T-helper 2 cell (primary cell): Measurements from ENCODE around the gene ETV5.

Experiments
- DNase-seq, 5 experiments: peaks; one replicate each; pipeline versions ENCODE4 v3.0.0 to v3.0.0-alpha.2; 2012 to 2022
- total RNA-seq, 2 donors: gene quantifications; one replicate each; lab custom pipeline; 2026; lab: John Stamatoyannopoulos, UW

ETV5 gene
- 0 to 0.54 reads per million in 2 donors for total RNA-seq

DNA sequence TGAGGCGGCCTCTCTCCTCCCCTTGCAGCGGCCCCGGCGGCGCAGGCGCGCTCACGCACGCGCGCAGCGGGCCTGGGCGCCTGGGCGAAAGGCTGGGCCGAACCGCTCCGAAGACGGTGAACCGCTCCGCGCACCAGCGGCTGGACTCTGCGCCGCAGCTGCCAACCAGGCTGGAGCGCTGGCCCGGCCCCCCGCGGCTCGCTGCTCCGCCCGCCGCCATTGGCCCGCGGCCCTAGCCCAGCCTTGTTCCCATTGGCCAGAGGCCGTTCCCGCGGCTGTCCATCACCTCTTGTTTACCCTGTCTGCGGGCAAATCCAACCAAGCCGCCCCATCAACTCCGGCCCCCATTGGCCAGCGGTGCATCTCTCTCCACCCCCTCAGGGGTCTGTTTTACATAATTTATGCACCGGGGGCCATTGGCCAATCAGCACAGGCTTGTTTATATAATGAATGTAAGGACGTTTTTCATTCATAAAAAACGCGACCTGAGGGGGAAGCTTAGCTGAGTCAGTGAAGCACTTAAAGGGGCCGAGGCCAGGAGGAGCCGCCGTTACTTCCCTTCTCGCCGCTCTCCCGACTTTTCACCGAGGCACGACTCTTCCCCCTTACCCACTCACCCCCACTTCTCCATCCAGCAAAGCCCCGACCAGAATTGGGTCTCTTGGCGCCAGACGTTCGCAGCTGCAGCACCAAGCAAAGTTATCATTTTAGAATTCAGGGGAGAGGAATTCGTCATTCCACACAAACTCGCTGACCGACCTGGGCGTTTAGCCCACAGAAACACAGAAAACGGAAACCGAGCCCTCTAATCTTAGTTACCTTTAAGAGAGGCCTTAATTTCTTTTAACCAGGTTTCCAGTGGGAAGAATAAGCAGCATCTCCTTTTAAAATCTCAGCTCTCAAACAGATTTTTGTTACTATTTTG lies at the start of gene ETV5:
TSS of gene ETV5 (minus strand) at position 149 of the 925 bp plus-strand sequence. CDS start 3,221 bp downstream, outside the sequence.
- peak; percentile 58 to 93 (median 88) for DNase-seq

DNA sequence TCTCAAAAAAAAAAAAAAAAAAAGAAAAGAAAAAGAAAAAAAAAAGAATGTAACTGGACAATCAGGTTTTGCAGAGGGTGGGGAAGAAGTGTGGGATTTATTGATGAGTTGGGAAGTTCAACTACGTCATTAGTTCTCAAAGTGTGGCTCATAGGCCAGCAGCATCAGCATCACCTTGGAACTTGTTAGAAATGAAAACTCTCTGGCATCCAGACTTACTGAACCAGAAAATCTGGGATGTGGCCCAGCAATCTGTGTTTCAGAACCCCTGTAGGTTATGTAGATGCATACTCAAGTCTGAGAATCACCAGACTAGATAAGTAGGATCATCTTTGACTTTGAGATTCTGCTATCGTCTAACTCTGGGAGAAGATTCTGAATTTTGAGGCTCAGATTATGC lies 45.8 kb upstream of the ETV5 start:
- DNase-seq: no peak

DNA sequence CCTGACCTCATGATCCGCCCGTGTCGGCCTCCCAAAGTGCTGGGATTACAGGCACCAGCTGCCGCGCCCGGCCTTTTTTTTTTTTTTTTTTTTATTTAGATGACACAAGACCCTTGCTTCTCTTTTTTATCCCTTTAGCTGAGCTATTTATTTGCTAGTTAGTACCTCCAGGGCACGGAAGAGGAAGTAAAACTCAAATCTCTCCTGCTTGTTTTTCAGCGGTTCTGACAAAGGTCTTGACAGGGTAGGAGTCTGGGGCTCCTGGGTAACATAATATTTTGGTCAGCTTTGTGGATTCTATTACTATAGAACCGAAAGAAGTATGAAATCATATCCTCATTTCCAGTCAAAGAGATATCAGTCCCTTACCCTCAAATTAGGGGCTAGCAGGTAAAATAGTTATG lies 44.0 kb upstream of the ETV5 start:
- no peak for DNase-seq

DNA sequence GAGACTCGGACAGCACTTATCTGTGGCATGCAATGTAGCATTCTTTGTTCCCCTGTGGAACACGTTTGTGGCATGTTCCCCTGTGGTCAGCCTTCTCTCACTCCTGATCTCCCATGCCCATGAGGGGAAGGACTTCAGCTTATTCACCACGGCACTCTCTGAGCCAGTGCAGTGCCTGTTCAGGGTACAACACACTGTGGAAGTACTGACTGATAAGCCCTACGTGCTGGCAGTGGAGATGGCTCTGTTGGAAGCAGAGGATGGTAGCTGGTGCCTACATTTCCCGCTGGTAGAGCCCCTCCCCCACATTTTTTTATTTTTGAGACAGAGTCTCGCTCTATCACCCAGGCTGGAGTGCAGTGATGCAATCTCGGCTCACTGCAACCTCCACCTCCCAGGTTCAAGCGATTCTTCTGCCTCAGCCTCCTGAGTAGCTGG lies 43.5 kb upstream of the ETV5 start:
- DNase-seq: no peak

DNA sequence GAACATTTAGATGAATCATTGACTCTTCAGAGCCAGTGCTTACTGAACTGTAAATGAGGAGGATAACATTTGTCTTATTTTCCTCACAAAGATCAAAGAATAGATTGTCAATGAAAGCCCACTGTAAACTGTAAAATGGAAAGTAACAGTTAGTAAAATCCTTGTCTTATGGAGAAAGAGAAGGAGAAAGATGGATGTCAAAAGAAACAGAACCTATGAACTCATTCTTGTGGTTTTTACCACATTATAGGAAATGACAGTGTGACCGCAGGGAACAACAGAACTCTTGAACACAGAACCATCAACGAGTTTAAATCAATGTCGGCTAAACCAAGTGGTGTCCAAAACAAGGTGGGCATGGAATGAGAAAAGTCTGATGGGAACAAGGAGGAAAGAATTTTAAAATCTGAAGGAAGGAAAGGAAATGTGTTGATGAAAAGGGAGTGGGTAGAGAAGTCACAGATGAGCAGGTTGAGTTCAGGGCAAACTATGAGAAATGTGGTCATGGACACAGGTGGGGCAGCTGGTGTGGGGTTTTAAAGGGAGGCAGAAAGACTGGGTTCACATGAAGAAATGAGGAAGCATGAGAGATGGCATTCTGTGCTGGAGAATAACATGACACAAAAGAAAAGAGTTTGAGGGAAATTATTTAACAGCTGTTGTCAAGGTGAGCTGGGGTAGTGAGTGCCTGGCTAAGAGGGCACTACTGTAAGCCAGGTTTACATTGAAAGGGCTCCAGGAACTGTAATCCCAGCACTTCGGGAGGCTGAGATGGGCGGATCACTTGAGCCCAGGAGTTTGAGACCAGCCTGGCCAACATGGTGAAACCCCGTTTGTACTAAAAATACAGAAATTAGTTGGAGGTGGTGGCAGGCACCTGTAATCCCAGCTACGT lies 42.4 kb upstream of the ETV5 start:
- peak in 1 of 5 experiments; percentile 31 for DNase-seq

DNA sequence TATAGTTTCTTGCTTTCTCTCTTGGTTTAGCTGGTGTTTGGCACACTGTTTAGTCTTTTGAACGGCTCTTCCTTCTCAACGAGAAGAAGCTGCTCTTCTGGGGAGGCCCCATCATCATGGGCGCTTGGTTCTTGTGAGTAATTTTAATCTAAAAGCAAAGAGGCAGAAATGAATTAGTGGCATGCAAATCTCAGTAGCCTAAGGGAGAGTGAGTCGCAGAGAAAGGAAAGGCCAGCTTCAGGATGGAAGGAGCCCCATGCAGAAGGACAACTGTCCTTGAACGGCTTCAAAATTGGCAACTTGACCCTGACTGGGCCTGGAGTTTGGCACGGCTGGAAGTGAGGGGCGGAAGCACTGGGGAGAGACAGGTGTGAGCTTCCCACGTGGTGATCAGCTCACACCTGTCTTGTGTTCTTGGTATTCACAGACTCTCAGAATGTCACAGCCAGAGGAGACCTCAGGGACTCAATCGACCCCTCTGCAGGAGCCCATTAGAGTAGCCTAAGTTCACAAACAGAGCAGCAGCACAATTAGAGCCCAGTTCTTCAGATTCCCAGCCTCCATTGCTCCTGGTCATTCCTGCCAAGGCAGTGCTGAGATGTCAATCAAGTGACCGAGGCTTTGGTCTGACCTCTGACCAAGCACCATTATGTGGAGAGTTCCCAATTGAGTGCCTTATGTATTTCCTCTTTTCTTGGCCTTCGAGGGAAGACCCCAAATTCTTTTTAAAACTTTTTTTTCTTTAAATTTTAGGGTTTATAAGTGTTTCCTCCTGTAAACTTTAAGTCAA lies 41.3 kb upstream of the ETV5 start:
- DNase-seq: no peak

DNA sequence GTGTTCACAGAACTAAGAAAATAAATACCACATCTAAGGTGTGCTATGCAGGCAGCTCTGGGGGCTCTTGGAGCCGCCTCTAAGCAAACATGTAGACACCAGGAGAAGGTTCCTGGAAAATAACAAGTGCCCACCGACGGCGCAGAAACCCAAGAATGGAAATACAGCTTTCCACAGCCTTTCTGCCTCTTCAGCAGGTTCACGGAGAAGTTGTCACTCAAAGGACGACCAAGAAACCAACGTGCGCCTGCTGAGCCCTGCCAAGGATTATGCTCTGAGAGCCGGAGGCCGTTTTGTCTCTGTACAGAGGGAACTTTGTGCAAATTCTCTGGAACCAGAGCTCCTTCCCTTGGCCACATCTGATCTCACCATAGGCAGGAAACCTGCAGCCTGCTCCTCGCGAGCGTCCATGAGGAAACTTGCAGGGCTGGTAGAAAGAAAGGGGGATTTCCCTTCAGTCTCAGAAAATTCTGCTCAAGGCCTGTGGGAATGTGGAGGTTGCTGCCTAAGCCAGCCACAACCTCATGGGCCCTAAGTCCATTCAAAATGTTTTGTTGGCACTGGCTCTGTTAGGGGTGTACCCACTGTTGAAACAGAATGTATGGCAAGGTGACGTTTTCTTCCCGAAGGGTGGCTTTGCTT lies 40.6 kb upstream of the ETV5 start:
- no peak for DNase-seq

DNA sequence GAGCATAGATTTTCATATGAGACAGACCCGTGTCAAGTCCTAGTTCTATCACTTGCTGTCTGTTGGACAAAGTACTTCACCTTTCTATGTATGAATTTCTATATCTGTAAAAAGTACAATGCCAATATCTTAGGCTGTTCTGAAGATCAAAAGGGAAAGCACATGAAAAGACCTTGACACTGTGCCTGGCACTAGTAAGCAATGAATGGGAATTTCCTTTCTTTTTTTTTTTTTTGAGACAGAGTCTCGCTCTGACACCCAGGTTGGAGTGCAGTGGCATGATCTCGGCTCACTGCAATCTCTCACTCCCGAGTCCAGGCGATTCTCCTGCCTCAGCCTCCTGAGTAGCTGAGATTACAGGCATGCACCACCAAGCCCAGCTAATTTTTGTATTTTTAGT lies 35.4 kb upstream of the ETV5 start:
- DNase-seq: no peak

DNA sequence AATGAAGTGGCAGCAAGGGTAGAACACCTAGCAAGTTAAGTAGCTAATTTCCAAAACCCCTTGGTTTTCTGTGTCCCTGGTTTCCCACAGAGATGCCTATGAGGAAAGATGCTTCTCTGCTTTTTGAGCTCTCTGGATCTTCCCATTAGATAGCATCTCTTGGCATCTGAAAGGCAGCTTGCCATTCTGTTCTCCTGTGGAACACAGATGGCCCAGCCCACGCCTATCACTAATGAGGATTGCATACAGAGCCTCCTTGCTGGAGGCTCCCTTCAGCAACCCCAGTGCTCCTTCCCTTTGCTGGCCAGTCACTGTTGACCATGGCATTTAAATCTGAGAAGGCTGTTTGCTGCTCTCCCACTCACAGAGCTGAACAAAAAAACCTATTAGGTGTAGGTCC lies 34.4 kb upstream of the ETV5 start:
- DNase-seq: no peak

DNA sequence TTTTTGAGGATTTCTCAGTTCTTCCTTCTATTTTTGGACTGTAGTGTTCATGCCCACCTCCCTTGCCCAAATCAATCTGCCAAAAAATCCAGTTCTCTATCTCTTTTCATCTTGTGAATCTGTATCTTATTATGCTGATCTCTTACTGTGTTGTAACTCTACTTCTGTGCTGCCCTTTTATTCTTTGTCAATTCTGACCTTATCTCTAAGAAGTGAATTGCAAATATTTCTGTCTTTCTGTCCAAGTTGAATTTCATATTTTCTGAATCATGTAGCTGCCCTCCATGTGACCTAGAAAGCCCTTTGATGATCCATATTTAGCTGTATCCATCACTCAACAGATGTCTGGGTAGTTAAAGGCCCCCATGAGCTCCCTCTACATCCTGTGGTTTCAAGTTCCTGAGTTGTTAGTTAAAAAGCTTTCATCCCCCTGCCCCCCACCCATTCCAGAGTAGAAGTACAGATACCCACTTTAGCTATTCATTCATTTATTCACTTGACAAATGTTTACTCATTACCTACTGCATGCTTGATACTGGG lies 33.6 kb upstream of the ETV5 start:
- no peak for DNase-seq

DNA sequence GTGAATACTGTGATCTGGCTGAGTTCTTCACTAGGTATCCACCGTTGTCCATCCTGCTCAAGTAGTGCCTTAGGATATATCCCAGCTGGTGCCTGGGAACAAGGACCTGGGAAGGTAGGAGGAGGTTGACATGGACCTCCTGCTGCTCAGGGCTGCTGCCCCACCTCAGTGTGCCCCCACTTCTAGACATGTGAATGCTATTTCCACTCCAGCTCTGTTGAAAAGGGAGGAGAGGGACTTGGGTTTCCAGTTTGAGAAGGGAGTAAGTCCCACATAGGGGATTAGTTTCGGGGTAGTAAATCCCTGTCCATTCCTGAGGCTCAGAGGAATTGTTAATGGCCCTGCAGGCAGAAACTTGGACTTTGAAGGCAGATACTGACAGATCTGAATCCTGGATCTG lies 32.9 kb upstream of the ETV5 start:
- no peak for DNase-seq

DNA sequence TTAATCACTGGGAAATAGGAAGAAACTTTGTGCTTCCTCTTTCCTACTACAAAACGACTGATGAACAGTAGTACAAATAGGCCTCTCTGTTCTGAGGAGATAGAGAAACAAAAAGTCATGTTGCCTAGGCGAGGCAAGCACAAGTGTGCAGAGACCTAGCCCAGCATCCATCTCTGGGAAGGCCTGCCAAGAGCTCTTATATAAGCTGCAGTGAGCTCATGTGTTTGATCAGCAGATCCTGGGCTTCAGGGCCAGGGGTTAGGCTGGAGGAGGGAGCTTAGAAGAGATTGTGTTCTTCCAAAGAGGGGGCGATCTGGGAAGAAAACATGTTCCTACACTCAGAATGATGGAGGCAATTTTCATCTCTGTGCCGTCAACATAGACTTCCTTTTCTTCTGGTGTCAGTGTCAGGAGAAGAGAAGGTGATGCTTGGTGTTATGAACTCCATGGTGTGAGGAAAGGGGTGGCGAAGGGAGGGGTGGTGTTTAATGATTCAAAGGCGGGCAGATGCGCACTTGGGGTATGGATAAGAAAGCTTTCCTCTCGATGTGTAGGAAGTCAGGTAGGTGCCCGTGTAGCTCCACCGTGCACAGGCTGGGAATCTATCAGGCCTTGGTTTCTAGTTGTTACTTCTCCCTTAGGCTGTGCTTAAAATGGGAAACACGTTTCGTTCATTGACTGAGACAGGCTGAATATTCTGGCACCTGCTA lies 29.5 kb upstream of the ETV5 start:
- DNase-seq: no peak

DNA sequence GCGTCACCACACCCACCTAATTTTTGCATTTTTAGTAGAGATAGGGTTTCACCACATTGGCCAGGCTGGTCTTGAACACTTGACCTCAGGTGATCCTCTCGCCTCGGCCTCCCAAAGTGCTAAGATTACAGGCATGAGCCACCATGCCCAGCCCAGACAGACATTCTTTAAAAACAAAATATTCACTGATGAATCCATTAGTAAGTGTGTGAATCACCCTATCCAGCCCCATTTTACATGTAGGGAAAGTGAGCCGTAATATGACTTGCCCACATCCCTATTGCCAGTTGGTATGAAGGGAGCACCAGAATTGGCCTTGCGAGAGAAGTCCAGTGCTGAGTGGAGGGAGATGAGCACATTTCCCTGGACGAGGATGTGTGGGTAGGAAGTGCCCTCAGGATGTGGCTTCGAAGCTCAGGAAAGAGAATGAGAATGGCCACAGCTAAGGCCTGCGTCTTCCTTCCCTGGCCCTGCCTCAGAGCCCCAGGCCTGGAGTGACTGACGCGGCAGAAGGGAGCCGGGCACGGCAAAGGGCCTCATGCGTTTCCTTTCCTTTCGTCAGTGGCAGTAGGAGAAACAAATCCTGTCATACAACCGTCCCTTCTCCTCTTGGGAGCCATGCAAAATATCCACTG lies 28.3 kb upstream of the ETV5 start:
- no peak for DNase-seq

DNA sequence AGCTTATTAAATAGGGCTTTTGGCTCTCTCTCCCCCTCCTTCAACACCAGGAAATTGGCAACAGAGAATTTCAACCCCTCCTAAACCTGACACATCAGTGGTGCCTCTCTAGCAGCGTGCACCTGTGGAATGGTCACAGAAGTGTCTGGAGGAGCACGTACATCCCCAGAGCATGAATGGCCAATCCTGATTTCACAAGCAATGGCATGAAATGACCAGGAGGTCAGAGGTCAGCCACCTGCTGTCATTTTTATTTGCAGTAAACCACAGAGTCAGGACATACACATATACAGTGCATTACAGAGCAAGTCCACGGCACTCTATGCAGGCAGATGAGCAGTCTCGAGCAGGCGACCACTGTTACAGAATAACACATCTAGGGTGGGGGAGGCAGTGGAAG lies 25.1 kb upstream of the ETV5 start:
- DNase-seq: no peak

DNA sequence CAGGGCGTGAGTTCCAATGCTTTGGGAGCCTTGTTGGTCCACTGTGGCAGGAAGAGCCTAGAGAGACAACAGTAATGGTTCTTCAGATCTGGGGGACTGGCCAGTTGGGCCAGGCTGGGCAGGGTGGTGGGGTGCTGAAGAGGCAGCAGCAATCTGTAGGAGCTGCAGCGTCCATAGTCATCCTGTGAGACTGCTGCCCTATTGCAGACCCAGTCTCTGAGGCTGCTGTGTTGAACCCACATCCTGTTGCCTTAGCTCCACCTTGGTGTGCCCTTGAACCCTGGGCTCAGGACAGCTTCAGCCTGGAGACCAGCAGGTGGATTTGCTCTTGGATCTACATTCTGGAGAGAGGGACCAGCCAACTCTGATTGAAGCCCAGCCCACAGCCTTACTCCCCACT lies 23.6 kb upstream of the ETV5 start:
- DNase-seq: no peak

DNA sequence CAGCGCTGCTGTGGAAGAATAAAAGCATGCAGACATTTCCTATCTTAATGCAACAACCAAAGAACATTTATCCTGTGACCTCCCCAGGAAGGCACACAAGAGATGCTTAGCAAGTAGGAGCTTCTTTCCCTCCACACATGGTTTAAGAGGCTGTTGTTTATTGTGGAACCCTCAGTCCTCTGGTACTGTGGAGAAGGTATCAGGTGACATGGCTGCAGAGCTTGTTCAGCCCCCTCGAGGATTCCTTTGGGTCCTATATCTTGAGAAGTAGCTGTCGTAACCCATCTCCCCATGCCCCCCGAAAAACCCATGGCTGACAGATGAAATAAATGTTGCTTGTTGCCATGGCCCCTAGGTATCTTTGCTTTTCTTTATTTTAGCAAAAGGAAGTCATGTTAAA lies 20.3 kb upstream of the ETV5 start:
- no peak for DNase-seq

DNA sequence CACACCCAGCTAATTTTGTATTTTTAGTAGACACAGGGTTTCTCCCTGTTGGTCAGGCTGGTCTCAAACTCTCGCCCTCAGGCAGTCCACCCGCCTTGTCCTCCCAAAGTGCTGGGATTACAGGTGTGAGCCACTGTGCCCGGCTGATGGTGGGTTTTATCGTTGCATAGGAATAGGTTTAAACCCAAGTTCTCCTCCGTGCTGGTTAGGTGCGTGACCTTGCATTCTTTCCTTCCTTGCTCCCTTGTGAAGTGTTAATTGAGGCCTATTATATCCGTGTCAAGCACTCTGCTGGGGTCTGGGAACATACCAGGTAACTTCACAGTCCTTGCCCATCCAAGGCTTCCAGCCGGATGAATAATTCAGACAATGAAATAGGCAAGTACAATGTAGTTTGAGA lies 19.3 kb upstream of the ETV5 start:
- no peak for DNase-seq

DNA sequence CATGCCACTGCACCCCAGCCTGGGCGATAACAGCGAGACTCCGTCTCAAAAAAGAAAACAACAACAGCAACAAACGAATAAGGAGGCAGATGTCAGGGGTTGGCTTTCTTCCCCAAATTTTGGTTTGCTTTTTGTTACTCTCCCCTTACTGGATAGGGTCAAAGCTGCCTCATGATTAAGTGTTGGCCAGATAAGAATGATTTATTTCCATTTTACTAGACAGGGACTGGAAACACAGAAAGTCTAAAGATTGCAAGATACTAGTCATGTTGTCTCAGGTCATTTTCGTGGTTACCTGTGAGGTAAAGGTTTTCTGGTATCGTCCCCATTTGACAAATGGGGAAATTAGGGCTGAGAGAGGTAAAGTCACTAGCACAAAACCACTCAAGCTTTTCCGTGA lies 18.6 kb upstream of the ETV5 start:
- no peak for DNase-seq

DNA sequence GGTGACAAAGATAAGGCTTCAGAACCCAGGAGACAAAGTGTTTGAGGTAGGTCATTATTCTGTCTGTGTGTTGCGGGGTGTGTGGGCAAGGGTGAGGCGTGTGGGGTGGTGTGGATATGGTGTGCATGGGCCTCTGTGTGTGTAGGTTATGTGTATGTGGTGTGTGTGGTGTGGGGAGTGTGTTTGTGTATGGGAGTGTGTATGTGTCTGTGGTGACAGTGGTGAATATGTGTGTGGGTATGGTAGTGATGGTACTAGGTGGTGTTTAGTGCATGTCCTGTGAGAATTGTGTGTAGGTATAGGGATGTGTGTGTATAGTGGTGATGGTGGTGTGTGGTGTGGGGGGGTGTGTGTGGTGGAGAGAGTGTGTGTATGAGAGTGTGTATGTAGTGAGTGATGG lies 16.2 kb upstream of the ETV5 start:
- no peak for DNase-seq

DNA sequence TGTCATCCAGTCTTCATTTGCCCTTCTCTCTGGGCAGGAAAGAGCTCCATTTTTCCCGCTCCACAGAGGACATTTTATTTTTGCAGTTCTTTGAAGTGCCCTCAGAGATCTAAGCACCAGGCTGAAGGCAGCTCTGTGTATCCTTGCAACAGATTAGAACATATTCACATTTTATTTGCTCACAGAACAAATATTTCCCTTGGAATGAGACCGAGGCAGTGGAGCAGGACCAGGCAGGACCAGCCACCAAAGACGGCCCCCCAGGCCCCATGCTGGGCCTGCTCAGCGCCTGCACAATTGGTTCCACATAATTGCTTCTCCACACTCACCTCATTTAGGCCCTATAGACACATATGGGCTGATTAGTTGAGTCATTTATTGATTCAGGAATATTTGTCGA lies 15.7 kb upstream of the ETV5 start:
- DNase-seq: no peak

DNA sequence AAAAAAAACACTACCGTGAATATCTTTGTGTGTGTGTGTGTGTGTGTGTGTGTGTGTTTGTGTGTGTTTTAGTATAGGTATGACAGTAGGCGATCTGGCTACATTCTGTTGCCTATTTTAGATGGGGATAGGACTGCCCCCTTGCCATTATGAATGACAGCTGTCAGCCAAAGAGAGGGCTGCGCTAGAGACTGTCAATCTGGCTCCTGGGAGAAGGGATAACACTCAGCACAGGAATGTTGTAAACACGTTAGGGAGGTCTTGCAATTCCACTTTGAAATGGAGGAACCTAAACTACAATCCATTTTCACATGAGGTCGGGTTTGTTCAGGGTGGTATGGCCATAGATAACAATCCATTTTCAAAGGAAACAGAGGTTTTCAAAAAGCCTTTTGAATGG lies 14.1 kb upstream of the ETV5 start:
- DNase-seq: no peak
